RPMI7951 (cell line): ENCODE data around the gene USP40. TPM values are rescaled to one million over a fixed set of nuclear protein-coding genes. Genes with fewer than 3 reads are reported as not detected.
A peak's percentile ranks its signal among the peaks of the same experiment; 100 is the strongest.

Experiments
- DNase-seq: peaks from one replicate; pipeline ENCODE4 v3.0.0-alpha.2; 2012; ENCODE audit warnings: low read depth
- total RNA-seq: library from RNA; depleted of rRNA; stranded (reverse); fragments of >200 nt; shearing (Covaris generic); gene quantifications from 2 replicates; pipeline ENCODE4 v1.2.3, GENCODE V29; 2014

Gene USP40
- total RNA-seq, 1 experiment from 2014 or later = 26.0 TPM

DNA sequence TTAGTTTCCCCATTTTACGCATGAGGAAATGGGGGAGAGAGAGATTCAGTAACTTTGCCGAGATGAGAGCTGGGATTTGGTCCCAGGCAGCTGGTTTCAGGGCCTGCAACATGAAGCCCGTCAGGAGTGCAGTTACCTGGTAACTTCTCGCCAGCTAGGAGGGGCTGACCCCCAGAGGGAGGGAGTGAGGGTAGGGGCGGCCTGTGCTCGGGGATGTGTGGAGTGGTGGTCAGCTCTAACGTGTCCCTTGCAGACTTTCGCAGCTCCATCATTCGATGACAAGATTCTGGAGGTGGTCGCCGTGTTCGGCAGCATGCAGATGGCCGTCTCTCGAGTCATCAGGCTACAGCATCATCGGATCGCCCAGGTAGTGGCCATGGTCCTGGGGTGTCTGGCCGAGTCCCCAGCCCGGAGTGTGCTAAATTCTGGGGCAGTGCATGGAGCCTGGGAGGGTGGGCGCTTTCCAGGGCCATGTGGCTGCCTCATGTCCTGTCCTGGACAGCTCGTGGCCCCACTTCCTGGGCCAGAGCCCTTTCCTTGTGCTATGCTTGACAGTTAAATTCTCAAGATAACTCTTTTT, 108.5 kb downstream of the USP40 start:
- DNase-seq = no peak

DNA sequence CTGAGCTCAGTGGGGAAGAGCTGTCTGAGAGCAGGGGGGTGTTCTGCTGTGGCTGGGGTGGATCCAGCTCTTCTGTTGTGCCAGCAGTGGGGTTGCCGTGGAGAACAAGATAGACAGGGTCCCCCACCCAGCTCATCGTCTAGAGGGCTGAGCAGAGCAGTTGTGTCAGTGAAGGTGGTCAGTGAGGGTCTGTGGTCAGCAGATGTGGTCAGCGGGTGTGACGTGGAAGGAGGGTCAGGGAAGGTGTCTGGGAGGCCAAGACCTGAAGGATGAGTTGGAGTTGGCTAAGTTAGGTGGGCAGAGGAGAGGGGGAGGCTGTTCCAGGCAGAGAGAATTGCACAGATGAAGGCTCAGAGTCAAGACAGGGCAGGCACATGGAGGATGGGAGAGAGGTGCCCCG, 109.2 kb downstream of the USP40 start:
- DNase-seq = no peak

DNA sequence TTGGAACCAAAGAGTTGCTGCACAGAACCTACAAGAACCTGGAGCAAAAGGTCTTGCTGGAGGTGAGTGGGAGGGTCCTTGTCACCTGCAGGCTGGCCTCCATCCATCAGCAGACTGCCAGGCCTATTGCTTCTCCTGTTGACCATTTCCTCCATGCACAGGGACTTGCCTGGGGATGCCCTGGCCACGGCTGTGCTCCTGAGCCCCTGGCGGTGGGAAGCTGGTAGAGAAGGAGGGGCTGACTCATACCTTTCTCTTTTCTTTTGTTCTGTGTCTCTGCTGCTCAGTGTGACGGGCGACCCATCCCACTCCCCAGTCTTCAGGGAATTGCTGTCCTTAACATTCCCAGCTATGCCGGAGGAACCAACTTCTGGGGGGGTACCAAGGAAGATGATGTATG, 109.6 kb downstream of the USP40 start:
- DNase-seq = no peak

DNA sequence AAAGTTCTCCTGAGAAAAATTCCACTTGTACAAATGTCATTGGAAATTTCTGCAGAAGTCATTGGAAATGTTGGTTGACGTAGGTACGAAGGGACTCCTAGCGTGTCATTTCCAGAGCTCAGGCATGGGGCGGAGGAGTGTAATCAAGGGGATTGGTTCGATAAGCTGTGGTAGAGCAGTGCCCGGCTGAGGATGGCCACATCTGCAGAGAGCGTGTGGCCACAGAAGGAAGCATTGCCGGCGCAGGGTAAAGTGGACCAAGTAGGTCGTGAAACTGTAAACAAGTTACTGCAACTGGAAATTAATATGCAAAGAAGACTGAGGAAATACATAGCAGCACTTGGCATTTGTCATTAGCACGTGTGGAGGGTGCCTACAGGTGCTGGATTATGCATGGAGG, 110.5 kb downstream of the USP40 start:
- DNase-seq = no peak

DNA sequence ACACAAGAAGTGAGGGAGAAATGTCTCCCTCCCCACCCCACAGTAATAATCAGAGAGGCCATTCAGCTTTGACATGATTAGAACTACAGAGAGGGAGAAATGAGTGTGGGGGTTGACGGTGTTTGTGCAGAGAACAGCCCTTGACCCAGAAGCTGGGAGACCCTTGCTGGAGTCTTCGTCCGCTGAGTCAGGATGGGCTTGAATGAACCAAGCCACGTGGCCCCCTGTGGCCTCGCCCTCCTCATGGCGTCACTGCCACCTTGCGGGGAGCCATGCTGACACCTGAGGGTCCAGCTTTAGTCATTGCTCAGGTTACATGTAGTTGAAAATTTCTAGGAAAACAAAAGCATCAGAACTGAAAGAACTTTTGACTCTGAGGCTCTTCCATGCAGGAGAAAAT, 111.1 kb downstream of the USP40 start:
- DNase-seq = no peak

DNA sequence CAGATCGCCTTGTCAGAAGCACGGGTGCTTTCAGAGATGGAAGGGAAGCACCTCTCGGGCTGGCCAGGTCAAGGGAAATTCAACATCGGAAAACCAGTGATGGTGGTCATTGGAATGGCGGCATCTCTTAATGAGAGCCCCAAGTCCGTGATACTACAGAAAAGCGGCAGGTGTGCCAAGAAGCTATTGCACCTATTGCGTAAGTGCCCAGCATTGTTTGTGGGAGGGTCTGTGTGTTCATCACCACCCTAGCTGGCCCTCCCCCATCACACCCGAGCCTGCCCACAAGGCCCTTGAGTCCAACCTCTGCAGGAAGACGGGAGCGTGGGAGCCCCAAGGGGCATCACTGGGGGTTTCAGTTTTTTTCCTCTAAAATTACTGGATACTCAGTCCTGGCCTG, 111.6 kb downstream of the USP40 start:
- no peak for DNase-seq

DNA sequence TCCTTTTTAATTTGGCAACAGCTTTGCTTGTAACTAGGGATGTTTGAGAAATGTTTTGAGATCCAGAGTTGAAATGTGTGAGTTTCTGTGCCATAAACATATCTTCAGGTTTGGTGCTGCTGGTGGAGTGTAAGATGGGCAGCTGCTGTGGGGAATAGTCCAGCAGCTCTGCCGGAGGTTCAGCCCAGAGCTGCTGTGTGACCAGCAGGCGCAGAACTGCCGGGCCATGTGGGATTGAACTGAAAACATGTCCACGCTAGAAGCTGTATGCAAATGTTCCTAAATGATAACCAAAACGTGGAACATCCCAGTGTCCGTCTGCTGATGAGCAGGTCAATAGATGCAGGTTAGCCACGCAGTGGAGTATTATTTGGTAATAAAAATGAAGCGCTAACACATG, 112.7 kb downstream of the USP40 start:
- no peak for DNase-seq

DNA sequence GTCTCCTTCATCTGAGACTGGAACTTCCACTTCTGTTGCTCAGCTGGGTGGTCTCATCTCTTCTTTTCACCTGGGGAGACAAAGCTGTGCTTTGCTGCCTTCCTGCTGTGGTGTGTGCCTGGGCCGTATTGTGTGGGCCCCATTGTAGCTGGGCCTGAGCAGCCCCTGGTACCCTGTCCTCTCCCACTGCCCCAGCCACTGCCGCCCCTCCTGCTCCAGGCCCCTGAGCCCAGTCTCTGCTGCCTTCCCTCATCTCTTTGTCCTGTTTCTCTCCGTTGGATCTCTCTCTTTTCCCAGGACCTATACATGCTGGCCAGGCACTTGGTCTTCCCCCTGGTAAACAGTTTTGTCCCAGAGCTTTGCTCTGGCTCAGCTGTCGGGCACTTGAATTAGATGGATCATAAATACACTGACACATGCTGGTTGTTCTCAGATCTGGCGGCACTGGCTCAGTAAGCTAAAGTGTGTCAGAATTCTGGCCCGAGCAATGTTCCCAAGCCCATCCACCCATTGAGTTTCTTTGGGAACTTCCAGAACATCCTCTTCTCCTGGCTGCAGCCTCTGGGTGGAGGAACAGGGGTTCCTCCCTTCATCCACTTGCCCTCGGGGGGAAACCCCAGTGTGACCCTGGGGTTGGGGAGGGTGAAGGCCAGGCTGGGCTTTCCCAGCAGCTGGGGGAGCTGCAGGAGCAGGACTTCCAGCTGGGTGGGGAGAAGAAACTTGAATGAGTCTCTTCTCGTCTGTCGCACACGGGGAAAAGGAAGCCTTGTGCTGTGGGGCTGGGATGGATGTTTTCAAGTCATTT, 113.3 kb downstream of the USP40 start:
- no peak for DNase-seq

DNA sequence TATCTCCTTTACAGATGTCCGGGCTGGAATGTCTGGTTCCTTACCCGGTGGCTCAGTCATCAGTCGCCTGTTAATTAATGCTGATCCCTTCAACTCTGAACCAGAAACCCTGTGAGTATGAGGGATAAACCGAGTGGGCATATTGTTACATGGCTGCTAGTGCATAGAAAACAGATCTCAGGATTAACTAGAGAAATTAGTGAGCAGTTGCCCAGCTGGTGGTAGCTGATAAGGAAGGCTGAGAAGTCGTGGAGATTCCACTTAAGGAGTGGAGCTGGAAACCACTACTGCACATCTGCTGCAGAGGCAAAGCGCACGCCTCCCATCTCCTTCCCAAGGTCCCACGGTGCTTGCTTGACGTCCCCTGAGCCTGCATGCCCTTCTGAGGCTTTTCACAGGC, 114.6 kb downstream of the USP40 start:
- DNase-seq = no peak

DNA sequence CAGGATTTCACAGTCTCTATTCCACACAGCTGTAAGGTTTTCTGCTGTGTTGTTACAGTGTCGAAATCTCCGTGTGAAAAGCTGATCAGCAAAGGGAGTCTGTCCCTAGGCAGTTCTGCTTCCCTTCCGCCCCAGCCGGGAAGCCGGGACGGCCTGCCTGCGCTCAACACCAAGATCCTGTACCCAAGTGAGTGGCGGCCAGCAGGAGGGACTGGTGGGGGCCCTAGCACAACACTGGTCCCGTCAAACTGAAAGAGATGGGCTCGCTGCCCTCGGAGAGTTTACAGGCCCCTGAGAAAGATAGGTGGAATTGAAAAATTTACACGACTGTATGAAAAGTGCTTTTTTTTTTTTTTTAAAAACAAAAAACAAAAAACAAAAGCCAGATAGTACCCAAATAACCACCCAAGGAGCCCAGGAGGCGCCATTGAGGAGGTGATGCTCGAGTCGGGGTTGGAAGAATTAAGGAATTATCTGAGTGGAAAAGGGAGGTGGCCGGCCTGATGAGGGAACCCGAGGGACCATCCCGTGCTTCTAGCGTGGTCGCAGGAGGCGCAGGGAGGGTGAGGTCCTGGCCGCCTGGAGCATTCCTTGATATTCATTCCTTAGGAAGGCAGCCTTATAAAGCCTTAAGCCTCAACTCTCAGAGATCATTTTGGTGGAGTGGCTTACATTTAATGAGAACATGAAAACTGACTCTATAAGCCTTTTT, 115.6 kb downstream of the USP40 start:
- DNase-seq = no peak

DNA sequence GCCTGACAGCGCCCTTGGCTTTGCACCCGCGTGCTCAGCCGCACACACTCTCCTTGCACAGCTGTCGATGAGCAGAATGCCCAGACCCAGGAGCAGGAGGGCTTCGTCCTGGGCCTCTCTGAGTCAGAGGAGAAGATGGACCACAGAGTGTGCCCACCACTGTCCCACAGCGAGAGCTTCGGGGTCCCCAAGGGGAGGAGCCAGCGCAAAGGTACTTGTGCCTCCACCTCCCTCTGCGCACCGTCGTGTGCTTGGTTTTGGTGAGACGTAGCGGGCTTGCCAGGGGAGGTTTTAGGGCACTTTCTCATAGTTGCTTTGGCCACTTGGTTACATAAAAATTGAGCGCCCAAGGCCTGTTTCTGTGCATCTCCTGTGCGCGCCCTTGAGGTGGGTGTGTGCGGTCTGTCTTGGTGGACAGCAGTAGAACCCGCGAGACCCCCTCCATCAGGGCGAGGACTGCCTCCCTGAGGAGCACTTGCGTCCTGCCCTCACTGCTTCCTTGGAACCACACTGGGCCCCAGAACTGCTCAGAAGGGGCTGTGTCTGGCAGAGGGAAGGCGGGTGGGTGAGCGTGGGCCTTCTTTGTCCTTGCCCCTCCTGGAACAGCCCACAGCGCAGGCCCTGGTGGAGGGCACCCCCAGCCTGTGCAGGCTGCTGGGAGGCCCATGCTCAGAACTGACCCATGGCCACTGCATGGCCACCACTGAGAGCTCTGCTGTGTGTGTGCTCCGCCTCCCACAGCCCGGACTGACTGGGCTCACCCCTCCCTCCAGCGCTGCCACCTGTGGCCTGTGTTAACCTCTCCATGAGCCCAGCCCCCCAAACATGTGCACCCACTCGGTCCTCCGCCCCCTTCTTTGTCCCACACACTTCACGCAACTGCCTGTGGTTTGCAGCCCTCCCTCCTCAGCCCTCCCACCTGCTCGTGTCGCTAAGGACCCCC, 116.4 kb downstream of the USP40 start:
- no peak for DNase-seq

DNA sequence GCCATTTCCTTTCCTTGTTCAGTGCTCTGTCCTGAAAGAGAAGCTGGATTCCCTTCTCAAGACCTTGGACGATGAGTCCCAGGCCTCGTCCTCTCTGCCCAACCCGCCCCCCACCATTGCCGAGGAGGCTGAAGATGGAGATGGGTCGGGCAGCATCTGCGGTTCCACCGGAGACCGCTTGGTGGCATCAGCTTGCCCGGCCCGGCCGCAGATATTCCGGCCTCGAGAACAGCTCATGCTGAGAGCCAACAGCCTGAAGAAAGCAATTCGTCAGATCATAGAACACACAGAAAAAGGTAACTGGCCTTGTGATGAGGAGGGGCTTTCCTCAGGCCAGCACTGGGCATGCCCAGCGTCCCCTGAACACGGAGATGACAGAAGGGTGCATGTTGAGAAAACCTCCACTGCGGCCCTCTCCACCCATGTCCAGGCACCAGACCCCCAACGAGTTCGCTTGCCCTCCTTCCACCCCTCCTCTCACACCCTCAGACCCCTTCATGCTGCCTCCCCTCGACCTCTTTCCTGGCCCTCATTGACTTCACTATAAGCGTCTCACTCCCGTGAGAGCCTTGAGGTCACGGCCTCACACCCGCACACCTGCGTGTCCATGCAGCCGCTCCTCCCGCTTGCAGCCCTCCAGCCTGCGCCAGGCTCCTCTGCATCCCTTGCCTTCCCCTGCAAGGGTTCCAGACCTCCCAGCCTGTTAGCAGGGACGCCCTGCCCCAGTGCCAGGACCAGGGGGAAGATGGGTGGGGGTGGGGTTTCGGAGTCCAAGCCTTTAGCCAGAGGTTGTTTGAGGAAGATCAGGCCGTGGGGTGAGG, 117.3 kb downstream of the USP40 start:
- no peak for DNase-seq

DNA sequence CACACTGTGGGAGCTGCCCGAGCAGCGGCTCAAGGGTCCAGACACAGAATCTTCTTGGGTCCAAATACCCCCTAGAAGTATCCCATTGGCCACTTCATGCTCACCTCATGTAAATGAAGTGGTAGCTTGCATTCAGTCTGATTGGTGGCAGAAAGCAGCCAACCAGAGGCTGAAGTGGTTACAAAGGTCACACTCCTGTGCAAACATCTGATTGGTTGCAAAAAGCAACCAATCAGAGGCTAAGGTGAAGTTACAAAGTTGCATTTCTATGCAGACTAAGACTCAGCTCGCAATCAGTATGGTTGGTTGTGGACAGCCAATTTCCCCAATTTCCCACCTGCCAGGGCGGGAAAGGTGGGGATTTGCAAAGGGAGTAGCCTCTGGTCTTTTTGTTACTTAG, 118.0 kb downstream of the USP40 start:
- no peak for DNase-seq

DNA sequence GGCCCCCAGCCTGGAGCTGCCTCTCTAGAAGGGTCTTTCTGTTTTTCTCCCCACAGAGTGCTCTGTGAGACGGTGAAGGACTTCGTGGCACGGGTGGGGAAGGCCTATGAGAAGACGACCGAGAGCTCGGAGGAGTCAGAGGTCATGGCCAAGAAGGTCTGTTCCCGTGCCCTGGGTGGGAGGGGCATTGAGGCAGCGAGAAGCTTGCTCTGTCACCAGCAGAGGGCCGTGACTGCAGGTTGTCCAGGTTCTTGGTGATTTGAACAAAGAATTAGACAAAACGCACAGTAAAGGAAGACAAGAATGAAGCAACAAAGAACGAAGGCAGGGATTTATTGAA, 118.4 kb downstream of the USP40 start:
- DNase-seq = no peak

DNA sequence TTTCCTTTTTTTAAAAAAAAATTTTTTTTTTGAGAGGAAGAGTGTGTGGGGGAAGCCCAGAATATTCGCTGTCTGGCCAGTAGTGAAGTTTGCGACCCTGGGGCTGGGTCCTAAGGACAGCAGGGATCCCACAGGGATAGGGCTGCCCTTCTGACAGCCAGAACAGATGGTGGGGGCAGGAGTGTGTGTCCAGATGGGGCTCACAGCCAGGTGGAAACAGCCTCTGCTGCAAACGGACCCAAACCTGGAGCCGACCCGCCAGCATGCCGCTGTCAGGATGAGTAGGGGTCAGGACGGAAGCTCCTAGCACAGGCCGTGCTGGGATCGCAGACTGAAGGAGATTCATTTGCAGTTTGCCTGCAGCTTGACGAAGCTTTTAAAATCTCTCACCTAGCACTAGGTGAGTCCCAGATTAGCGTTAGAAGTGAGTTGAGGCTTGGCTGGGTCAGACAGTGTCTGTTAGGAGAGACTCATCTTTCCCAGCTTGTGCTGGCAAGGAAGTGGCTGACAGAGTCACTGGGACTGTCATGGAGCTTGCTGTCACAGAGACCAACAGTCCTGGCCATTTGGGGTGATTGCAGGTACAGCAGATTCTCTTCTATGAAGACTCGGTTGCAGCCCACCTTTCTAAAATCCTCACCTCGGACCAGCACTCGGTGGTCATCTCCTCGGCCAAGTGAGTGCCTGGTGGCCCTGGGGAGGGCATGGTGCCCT, 118.9 kb downstream of the USP40 start:
- no peak for DNase-seq

DNA sequence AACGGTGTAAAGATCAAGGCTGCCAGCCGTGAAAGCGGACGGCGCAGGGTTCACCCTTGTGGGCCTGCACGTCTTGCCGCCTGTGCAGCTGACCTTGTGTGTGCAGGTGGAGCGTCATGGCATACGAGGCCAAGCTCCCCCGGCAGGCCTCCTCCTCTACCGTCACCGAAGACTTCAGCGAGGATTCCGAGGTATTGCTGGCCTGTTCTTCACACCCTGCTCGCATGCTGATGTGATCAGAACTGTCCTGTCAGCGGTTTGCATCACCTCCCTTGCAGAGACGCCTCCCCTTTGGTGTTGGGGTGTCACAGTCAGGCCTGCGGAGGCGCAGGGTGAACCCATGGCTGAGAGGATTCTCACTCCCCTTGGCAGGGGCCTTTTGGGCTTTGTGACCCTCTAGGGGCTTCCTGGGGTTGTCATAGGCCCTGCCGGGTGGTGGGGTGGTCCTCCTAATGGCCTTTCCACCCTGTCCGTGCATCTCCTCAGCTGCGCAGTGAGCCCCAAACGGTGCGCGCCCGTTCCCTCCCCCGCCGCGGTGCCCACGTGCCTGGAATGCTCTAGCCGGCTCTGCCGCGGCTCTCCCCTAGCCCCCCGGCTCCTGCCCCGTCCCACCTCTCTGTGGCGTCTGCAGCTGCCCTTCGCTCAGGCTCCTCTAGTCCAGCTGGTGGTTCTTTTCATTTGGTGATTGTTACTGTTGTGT, 119.8 kb downstream of the USP40 start:
- no peak for DNase-seq

DNA sequence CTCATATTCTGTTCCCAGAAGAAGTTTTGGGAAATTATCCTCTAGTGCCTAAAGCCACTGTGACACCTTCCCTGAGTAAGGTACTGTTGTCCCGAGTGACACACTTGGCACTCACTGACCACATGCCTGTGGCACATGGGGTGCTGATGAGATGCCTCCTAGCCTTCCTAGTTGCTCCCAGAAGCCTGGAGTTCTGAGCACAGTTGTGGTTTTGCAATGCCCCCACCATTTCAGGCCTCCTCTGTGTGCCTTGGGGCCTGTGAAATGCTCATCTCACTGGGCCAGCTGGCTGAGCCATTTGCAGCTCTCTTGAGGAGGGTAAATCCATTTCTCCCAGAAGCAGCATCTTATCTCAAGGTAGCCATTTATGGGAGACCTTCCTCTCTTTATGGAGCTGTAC, 120.5 kb downstream of the USP40 start:
- DNase-seq = peak; percentile 25

DNA sequence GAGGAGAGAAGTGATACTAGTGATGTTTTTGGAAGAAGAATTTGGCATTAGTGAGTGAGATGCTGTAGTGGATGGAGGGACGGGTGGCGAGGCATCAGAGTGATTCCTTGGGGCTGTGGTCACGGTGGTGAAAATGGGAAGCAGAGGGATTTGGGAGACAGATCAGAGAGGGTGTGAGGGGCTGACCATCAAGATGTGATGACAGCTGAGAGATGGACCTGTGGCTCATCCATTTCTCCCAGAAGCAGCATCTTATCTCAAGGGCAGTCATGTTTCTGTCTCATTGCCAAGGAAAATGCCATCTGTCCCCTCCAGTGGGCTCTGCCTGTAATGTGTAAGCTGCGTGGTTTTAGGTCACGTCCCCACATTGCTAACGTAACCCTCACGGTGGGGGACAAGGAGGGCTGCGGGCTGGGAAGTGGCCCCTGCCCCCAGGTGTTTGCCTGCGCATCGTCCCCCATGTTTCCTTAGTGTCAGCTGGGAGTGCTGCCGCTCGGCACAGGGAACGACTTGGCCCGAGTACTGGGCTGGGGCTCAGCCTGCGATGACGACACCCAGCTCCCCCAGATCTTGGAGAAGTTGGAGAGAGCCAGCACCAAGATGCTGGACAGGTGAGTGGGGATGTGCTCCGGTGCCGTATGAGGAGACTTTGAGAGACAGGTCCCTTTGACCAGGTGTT, 121.3 kb downstream of the USP40 start:
- no peak for DNase-seq

DNA sequence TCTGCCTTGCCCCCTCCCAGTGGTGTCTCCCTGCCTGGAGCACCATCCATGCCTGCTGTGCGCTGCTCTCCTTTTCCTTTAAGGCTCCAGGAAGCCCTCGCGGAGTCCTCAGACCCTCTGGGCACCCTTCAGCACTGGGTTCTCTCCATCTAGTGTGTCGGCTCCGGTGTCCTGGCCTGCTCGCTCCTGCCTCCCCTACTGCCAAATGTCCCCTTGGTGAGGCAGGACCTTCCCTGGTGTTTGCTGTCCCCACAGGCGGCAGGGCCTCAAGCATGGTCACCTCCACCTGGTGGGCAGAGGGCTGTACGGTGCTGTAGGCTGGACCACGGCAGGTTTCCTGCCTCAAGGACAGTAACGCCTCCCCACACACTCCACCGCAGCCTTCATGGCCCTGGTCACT, 122.1 kb downstream of the USP40 start:
- DNase-seq = no peak
